Activated T-cell treated with anti-CD3 and anti-CD28 coated beads for 48 hours (primary cell): ENCODE measurements around the gene JARID2.
"Not testable (repeated sequence)": the region's sequence is repeated elsewhere in the genome, so short reads cannot be mapped to it uniquely, and the experiment has no call there.

Experiments
- DNase-seq: peaks from one replicate; pipeline ENCODE4 v3.0.0-alpha.2; 2020; ENCODE audit warnings: low read depth

The JARID2 gene

GRCh38 chr6:15290067-15290680, 44.3 kb downstream of the JARID2 start:
- no peak for DNase-seq

- no peak for DNase-seq
Observed at GRCh38 chr6:15290962-15291704, 45.3 kb downstream of the JARID2 start.

GRCh38 chr6:15292721-15293302, 46.9 kb downstream of the JARID2 start:
- no peak for DNase-seq

GRCh38 chr6:15293674-15294073, 47.8 kb downstream of the JARID2 start:
- DNase-seq = no peak

- DNase-seq = no peak
Observed at GRCh38 chr6:15294504-15294903, 48.6 kb downstream of the JARID2 start.

GRCh38 chr6:15296249-15296648, 50.4 kb downstream of the JARID2 start:
- no peak for DNase-seq

- DNase-seq = peak; percentile 18
Observed at GRCh38 chr6:15296735-15297134, 50.9 kb downstream of the JARID2 start.

- DNase-seq = not testable (repeated sequence)
Observed at GRCh38 chr6:15297167-15297566, 51.3 kb downstream of the JARID2 start.

GRCh38 chr6:15297895-15298590, 52.2 kb downstream of the JARID2 start:
- DNase-seq = no peak

GRCh38 chr6:15299430-15300131, 53.7 kb downstream of the JARID2 start:
- peak; percentile 49 for DNase-seq

- no peak for DNase-seq
Observed at GRCh38 chr6:15301179-15302006, 55.5 kb downstream of the JARID2 start.

- no peak for DNase-seq
Observed at GRCh38 chr6:15303162-15303919, 57.5 kb downstream of the JARID2 start.

- DNase-seq = no peak
Observed at GRCh38 chr6:15303920-15304291, 58.0 kb downstream of the JARID2 start.

GRCh38 chr6:15304337-15305042, 58.6 kb downstream of the JARID2 start:
- no peak for DNase-seq

GRCh38 chr6:15305496-15305895, 59.6 kb downstream of the JARID2 start:
- DNase-seq = no peak

GRCh38 chr6:15305909-15306308, 60.0 kb downstream of the JARID2 start:
- no peak for DNase-seq

- DNase-seq = no peak
Observed at GRCh38 chr6:15308435-15309213, 62.8 kb downstream of the JARID2 start.

- DNase-seq = no peak
Observed at GRCh38 chr6:15309611-15310283, 63.9 kb downstream of the JARID2 start.

GRCh38 chr6:15310680-15311079, 64.8 kb downstream of the JARID2 start:
- no peak for DNase-seq
